Measurements from ENCODE around the gene LMBR1. TPM values are rescaled to one million over a fixed set of nuclear protein-coding genes. Genes with fewer than 3 reads are reported as not detected.

LMBR1 gene
- total and polyA plus RNA-seq, 2 donors (not counting 3 experiments of a cell fraction or from before 2014, with no cell fraction given): 14.0 to 72.9 TPM

DNA sequence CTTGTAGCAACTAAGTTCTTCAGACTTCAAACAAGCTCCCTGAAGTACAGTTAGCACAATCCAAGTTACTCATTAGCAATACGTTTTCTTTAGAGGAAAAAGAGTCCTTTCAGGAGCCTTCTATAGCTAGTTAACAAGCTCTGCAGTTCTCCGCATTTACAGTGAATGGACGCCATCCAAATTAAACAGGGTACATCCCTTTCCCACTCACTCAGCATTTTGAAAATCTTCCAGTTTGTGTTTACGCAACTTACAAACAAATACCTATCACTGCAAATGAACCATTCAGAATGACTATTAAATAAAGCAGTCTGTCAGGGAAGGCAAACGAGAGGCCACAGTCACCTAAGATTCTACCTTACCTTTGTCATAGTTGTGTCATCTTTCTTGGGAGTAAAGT, 167.9 kb downstream of the LMBR1 start:
- H3K79me2 ChIP-seq (ENCODE audit: control insufficient read depth, insufficient read depth, low read length): no peaks in the 10 kb centered on the region
- no peak for DNase-seq (ENCODE audit: low read depth, low spot score)
- H3K4me3 ChIP-seq (replicated peaks in 1 of 3; ENCODE audit: insufficient read depth in 1 of 3, low read depth in 1 of 3, low read length in 3 of 3): no peak overlapping the region
- peaks cover 2% of the 10 kb centered on the region for H3K9me1 ChIP-seq (replicated peaks; ENCODE audit: control insufficient read depth, extremely low read depth, insufficient read depth, low read length)
- H2AFZ ChIP-seq (ENCODE audit: low read depth, low read length): no peak overlapping the region
- H4K20me1 ChIP-seq (replicated peaks; ENCODE audit: control insufficient read depth, extremely low read depth, insufficient read depth, low read length): no peaks in the 10 kb centered on the region
- peaks cover 2% of the 10 kb centered on the region for H3K4me1 ChIP-seq (ENCODE audit: control insufficient read depth, extremely low read depth, insufficient read depth, low read length)
- intact Hi-C loops (cut with micrococcal nuclease) (no loop called here), dilution Hi-C loops (cut with MboI; ENCODE audit: extremely low pct_ligation_motif_present, low sequenced_read_pairs) (no loop called here)
- H3K4me2 ChIP-seq (ENCODE audit: insufficient read depth, low read length): no peak overlapping the region
- FAIRE-seq: no peak
- no TSS peak for BruUV-seq (replicated peaks)
- no peak overlapping the region for H3K9ac ChIP-seq (replicated peaks; ENCODE audit: extremely low read depth, insufficient read depth, low read length)
- TF ChIP-seq FOS (IDR thresholded peaks at IDR 0.05; ENCODE audit: borderline replicate concordance, insufficient read depth, low read length) (no peak), POLR2AphosphoS5 (IDR thresholded peaks at IDR 0.05; ENCODE audit: insufficient read depth, low read depth, low read length) (no peak), MAX (IDR thresholded peaks at IDR 0.05; ENCODE audit: insufficient read depth, insufficient read length) (no peak), JUN (IDR thresholded peaks at IDR 0.05; ENCODE audit: borderline replicate concordance, insufficient read depth, insufficient read length, low read depth) (no peak), POLR2A (IDR thresholded peaks at IDR 0.05; ENCODE audit: low read depth, low read length) (no peak), EZH2 (IDR thresholded peaks at IDR 0.05; ENCODE audit: borderline replicate concordance, low read depth, low read length, severe bottlenecking) (no peak), GATA2 (IDR thresholded peaks at IDR 0.05; ENCODE audit: insufficient read depth, insufficient read length, low read depth, low read length) (no peak), MYC (IDR thresholded peaks at IDR 0.05; ENCODE audit: low read depth, low read length) (no peak)
- TF ChIP-seq, protein P1, sequence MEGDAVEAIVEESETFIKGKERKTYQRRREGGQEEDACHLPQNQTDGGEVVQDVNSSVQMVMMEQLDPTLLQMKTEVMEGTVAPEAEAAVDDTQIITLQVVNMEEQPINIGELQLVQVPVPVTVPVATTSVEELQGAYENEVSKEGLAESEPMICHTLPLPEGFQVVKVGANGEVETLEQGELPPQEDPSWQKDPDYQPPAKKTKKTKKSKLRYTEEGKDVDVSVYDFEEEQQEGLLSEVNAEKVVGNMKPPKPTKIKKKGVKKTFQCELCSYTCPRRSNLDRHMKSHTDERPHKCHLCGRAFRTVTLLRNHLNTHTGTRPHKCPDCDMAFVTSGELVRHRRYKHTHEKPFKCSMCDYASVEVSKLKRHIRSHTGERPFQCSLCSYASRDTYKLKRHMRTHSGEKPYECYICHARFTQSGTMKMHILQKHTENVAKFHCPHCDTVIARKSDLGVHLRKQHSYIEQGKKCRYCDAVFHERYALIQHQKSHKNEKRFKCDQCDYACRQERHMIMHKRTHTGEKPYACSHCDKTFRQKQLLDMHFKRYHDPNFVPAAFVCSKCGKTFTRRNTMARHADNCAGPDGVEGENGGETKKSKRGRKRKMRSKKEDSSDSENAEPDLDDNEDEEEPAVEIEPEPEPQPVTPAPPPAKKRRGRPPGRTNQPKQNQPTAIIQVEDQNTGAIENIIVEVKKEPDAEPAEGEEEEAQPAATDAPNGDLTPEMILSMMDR (IDR thresholded peaks at IDR 0.05; ENCODE audit: extremely low read depth in 1 of 2, insufficient read depth in 1 of 2, low read depth in 1 of 2, low read length in 2 of 2): no peak
- ChIA-PET CTCF (interaction anchor here (1.9 kb wide), 1 partner anchor 11 kb away, joined by 6 read pairs; no protein-coding TSS in a partner anchor), POLR2A (no interaction called here)
- no peaks in the 10 kb centered on the region for H3K27me3 ChIP-seq (ENCODE audit: control insufficient read depth in 2 of 2, insufficient read depth in 2 of 2, low read length in 2 of 2)
- H3K36me3 ChIP-seq (ENCODE audit: control insufficient read depth in 2 of 2, extremely low read depth in 1 of 2, insufficient read depth in 2 of 2, low read length in 2 of 2): no peaks in the 10 kb centered on the region
- no peaks in the 10 kb centered on the region for H3K9me3 ChIP-seq (replicated peaks; ENCODE audit: control insufficient read depth, insufficient read depth, low read length)
- H3K27ac ChIP-seq (ENCODE audit: insufficient read depth, low read depth, low read length): no peak overlapping the region

All from endothelial cell of umbilical vein (primary cell).